Hematopoietic multipotent progenitor cell treated with erythropoietin and hydrocortisone succinate and interleukin-3 and kit ligand, for 17 days (in vitro differentiated cells): Measurements from ENCODE around the gene SUPT5H.
"Not testable (repeated sequence)": the region's sequence is repeated elsewhere in the genome, so short reads cannot be mapped to it uniquely, and the experiment has no call there.

Source experiments
- DNase-seq: peaks from one replicate; pipeline ENCODE4 v3.0.0-alpha.2; 2015; ENCODE audit warnings: low spot score

SUPT5H gene

GRCh38 chr19:39425744-39426143 lies 19.6 kb upstream of the SUPT5H start:
- DNase-seq, result no peak

DNA sequence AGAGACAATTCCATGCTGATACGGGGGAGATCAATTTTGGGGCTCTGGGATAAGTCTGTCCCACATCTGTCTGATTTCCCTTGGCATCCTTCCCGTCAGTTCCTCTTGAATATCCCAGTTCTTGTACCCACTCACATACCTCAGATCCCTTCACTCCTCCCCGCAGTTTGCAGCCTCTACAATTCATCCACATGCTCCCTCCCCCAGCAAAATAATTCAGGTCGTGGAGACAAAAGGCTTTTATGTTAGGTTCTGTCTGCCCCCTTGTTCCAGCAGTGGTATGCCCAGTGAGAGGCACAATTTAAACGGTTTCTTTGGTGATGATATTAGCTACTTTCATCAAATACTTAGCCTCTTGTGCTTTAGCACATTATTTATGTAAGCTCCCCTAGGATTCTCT lies 19.2 kb upstream of the SUPT5H start:
- DNase-seq, result no peak

DNA sequence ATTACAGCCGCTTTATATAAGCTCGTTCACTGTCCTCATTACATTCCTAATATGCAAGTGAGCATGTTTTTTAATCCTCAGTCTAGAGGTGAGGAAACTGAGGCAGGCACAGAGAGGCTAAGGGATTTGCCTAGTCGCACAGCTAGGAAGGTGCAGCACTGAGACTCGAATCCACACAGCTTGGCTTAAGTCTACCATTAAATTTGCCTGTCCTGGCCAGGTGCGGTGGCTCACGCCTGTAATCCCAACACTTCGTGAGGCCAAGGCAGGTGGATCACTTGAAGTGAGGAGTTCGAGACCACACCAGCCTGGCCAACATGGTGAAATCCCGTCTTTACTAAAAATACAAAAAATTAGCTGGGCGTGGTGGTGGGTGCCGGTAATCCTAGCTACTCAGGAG lies 17.7 kb upstream of the SUPT5H start:
- DNase-seq, result no peak

DNA sequence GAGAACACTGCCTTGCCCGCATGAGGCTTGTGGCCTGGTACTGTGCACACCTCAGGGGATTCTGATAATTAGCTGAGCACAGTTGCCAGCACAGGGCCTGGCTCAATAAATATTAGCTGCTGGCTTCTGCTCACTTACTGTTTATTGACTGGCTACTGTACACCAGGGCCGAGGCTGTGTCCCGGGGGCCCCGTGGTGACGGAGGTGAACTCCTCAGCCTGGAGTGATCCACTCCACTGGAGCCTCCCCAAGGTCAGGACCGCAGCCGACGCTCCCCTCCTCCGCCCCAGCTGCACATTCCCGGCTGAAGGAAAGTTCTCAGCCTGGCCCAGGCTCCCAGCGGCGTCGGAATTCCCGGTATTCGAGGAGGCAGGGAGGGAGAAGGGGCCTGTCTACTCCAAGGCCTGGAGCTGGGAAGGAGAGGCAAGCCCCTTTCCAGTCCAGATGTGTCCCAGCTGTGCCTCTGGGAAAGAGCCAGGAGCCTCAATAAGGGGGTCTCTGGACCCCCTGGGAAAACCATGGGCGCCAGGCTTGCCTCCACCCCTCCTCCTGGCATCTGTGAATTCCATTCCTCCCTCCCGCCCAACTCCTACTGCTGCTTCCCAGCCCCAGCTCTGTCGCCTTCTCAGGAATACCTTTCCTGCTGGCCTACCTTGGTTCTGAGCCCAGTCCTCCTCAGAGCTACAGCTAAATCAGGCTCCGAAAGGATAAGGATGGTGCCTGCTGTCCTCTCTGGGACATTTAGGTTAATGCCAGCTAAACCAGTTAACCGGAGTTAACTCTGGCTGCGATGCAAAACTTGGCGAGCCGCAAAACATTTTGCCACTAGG lies 16.9 kb upstream of the SUPT5H start:
- no peak for DNase-seq

- DNase-seq, result no peak
These were observed 14.4 kb upstream of the SUPT5H start for GRCh38 chr19:39430675-39431593.

- DNase-seq, result no peak
These were observed 12.7 kb upstream of the SUPT5H start for GRCh38 chr19:39432677-39433025.

GRCh38 chr19:39433480-39434079 lies 11.8 kb upstream of the SUPT5H start:
- DNase-seq, result no peak

GRCh38 chr19:39434123-39435076 lies 11.0 kb upstream of the SUPT5H start:
- DNase-seq, result no peak

GRCh38 chr19:39435499-39436349 lies 9.7 kb upstream of the SUPT5H start, which contains the start of gene RPS16:
Gene RPS16, minus strand, starts transcription at chr19:39435949. Its CDS starts 54 bp downstream, at chr19:39435895.
- DNase-seq, result peak; percentile 98

GRCh38 chr19:39436350-39436716 lies 9.0 kb upstream of the SUPT5H start:
- DNase-seq, result no peak

DNA sequence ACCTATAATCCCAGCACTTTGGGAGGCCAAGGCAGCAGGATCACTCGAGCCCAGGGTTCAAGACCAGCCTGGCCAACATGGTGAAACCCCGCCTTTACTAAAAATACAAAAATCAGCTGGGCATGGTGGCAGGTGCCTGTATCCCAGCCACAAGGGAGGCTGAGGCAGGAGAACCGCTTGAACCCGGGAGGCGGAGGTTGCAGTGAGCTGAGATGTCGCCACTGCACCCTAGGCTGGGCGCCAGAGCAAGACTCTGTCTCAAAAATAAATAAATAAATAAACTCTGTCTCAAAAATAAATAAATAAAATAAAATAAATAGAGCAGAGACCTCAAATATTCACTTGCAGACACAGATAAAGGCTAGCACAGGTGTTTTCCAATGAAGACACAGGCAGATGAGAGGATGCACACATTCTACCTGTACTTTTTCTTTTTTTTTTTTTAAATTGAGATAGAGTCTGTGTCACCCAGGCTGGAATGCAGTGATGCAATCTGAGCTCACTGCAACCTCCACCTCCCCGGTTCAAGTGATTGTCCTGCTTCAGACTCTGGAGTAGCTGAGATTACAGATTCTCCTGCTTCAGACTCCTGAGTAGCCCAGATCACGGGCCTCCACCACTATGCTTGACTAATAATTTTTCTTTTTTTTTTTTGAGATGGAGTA lies 7.0 kb upstream of the SUPT5H start:
- no peak for DNase-seq

- DNase-seq, result no peak
These were observed 685 bp upstream of the SUPT5H start for GRCh38 chr19:39444598-39445195.

GRCh38 chr19:39446365-39447084 lies 1.1 kb downstream of the SUPT5H start:
- no peak for DNase-seq

DNA sequence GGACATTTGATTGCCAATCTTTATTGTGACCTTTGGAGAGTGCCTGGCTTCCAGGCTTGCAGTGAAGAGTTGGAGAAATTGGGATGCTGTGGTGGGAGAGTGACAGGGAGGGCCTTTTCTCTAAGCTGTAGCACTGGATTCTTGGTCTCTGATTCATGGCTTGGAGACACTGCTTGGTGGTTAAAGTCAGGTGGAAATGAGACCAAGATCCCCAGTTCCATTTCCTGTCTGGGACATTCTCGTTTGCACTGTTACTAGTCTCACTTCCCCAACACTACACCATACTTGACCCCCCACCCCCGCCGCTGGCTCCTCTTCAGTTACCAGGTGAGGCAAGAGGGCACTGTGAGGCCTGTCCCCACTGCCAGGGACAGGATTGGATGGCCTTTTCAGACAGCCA lies 2.9 kb downstream of the SUPT5H start:
- no peak for DNase-seq

DNA sequence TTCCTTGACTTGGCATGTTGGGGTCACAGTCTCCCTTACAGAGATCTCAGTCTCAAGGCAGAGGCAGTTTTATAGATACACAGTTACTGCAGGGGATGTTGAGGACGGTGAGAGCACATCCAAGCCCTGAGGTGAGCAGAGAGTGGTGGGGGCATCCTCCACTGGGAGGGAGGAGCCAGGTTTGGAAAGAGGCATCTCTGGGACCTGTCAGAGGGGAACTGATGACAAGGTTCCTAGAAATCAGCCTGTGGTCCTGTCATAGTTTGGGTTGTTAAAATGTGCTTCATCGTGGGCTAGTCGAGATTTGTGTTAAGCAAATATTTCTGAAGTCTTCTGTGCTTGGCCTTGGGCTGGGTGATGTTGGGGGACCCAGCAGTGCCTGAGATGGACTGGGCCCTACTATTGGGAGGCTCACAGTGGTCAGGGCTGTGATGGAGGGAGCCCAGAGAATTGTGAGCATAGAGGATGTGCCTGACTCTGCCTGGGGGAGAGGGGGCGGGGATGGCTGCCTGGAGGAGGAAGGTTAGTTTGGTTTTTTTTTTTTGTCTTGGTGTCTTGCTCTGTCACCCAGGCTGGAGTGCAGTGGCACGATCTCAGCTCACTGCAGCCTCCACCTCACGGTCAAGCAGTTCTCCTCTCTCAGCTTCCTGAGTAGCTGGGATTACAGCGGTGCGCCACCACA lies 3.9 kb downstream of the SUPT5H start:
- no peak for DNase-seq

- not testable (repeated sequence) for DNase-seq
These were observed 5.9 kb downstream of the SUPT5H start for GRCh38 chr19:39451257-39451656.

- no peak for DNase-seq
These were observed 18.0 kb downstream of the SUPT5H start for GRCh38 chr19:39463403-39463802.
